Fibroblast of lung (primary cell): ENCODE data around the gene GCM1.

Source experiments
- EZH2 ChIP-seq: IDR thresholded peaks from 2 replicates; pipeline ENCODE4 v1.5.1; 2012; ENCODE audit warnings: low read length, control low read depth, mild to moderate bottlenecking; ENCODE audit errors: missing control alignments
- TF ChIP-seq, protein P1 (sequence below), 2 donors: IDR thresholded peaks in 1 of 2; conservative IDR thresholded peaks in 1 of 2; 1 replicate in 1 of 2; 2 replicates in 1 of 2; pipeline ENCODE4 v1.5.1; 2011 to 2012; ENCODE audit warnings: low read length in 2 of 2, control low read depth in 1 of 2, inconsistent platforms in 1 of 2, low read depth in 1 of 2, mild to moderate bottlenecking in 1 of 2

GRCh38 chr6:53115741-53116140 lies 32.9 kb downstream of the GCM1 start:
- TF ChIP-seq, protein P1, sequence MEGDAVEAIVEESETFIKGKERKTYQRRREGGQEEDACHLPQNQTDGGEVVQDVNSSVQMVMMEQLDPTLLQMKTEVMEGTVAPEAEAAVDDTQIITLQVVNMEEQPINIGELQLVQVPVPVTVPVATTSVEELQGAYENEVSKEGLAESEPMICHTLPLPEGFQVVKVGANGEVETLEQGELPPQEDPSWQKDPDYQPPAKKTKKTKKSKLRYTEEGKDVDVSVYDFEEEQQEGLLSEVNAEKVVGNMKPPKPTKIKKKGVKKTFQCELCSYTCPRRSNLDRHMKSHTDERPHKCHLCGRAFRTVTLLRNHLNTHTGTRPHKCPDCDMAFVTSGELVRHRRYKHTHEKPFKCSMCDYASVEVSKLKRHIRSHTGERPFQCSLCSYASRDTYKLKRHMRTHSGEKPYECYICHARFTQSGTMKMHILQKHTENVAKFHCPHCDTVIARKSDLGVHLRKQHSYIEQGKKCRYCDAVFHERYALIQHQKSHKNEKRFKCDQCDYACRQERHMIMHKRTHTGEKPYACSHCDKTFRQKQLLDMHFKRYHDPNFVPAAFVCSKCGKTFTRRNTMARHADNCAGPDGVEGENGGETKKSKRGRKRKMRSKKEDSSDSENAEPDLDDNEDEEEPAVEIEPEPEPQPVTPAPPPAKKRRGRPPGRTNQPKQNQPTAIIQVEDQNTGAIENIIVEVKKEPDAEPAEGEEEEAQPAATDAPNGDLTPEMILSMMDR (conservative IDR thresholded peaks at IDR 0.05 in 1 of 2, IDR thresholded peaks at IDR 0.05 in 1 of 2; ENCODE audit: low read depth in 1 of 2, low read length in 2 of 2) = no peak
- TF ChIP-seq EZH2 = no peak
